Measurements from ENCODE around the gene PNKP.

Gene PNKP

GRCh38 chr19:49850221-49850486 is 17.2 kb downstream of the PNKP start:
- Mint-ChIP-seq H3K27me3 (no peaks in the 10 kb centered on the region), H3K9me3 (peaks cover 13 to 15% of the 10 kb centered on the region in 2 donors), H3K4me3 (peak overlapping the region; percentile 89 to 90), H3K27ac (peak overlapping the region; percentile 97), H3K4me1 (peaks cover 53% of the 10 kb centered on the region)
- DNase-seq (no peak), ATAC-seq (no peak)

GRCh38 chr19:49849433-49850220 is 17.7 kb downstream of the PNKP start:
- Mint-ChIP-seq H3K4me1 (peaks cover 50% of the 10 kb centered on the region), H3K9me3 (peaks cover 13 to 15% of the 10 kb centered on the region in 2 donors), H3K4me3 (peak overlapping the region; percentile 89 to 90), H3K27me3 (no peaks in the 10 kb centered on the region), H3K27ac (peak overlapping the region in 1 of 2 donors; percentile 77)
- DNase-seq (no peak), ATAC-seq (no peak)

- ATAC-seq (no peak), DNase-seq (no peak)
- H3K27me3 Mint-ChIP-seq = no peaks in the 10 kb centered on the region
- H3K4me3 Mint-ChIP-seq = peak overlapping the region; percentile 17 to 69
- H3K27ac Mint-ChIP-seq = no peak overlapping the region
- H3K9me3 Mint-ChIP-seq = peaks cover 13 to 15% of the 10 kb centered on the region in 2 donors
- H3K4me1 Mint-ChIP-seq = peaks cover 47% of the 10 kb centered on the region
Measured at GRCh38 chr19:49848938-49849337, 18.4 kb downstream of the PNKP start.

- peak overlapping the region in 1 of 2 donors; percentile 35 for H3K27ac Mint-ChIP-seq
- H3K9me3 Mint-ChIP-seq = peaks cover 13 to 15% of the 10 kb centered on the region in 2 donors
- DNase-seq (no peak), ATAC-seq (no peak)
- H3K27me3 Mint-ChIP-seq = no peaks in the 10 kb centered on the region
- no peak overlapping the region for H3K4me3 Mint-ChIP-seq
- H3K4me1 Mint-ChIP-seq = peaks cover 38% of the 10 kb centered on the region
Measured at GRCh38 chr19:49847731-49848696, 19.4 kb downstream of the PNKP start.

- Mint-ChIP-seq H3K4me1 (peaks cover 25% of the 10 kb centered on the region), H3K9me3 (peaks cover 13 to 15% of the 10 kb centered on the region in 2 donors), H3K27ac (no peak overlapping the region), H3K27me3 (no peaks in the 10 kb centered on the region), H3K4me3 (no peak overlapping the region)
- DNase-seq (no peak), ATAC-seq (no peak)
Measured at GRCh38 chr19:49846408-49846807, 21.0 kb downstream of the PNKP start.

- no peak for ATAC-seq
- Mint-ChIP-seq H3K27ac (no peak overlapping the region), H3K4me3 (no peak overlapping the region), H3K27me3 (no peaks in the 10 kb centered on the region), H3K4me1 (peaks cover 25% of the 10 kb centered on the region), H3K9me3 (peaks cover 13 to 15% of the 10 kb centered on the region in 2 donors)
- no peak for DNase-seq
Measured at GRCh38 chr19:49845414-49845813, 22.0 kb downstream of the PNKP start.

- ATAC-seq (no peak), DNase-seq (no peak)
- Mint-ChIP-seq H3K9me3 (peaks cover 7% of the 10 kb centered on the region in 2 donors), H3K4me1 (peaks cover 16% of the 10 kb centered on the region), H3K27ac (no peak overlapping the region), H3K4me3 (no peak overlapping the region), H3K27me3 (no peaks in the 10 kb centered on the region)
Measured at GRCh38 chr19:49844138-49845095, 23.0 kb downstream of the PNKP start.

- DNase-seq (no peak), ATAC-seq (no peak)
- Mint-ChIP-seq H3K27ac (no peak overlapping the region), H3K9me3 (no peaks in the 10 kb centered on the region), H3K27me3 (no peaks in the 10 kb centered on the region), H3K4me1 (peaks cover 5% of the 10 kb centered on the region), H3K4me3 (no peak overlapping the region)
Measured at GRCh38 chr19:49843265-49843664, 24.1 kb downstream of the PNKP start.

GRCh38 chr19:49840736-49841249 is 26.6 kb downstream of the PNKP start:
- no peaks in the 10 kb centered on the region for H3K9me3 Mint-ChIP-seq
- H3K4me1 Mint-ChIP-seq = no peaks in the 10 kb centered on the region
- H3K27me3 Mint-ChIP-seq = no peaks in the 10 kb centered on the region
- H3K4me3 Mint-ChIP-seq = no peak overlapping the region
- no peak for ATAC-seq
- no peak for DNase-seq
- peak overlapping the region in 1 of 2 donors; percentile 93 for H3K27ac Mint-ChIP-seq

- no peaks in the 10 kb centered on the region for H3K4me1 Mint-ChIP-seq
Measured at GRCh38 chr19:49840321-49840720, 27.1 kb downstream of the PNKP start.

GRCh38 chr19:49839713-49840112 is 27.7 kb downstream of the PNKP start:
- DNase-seq (no peak), ATAC-seq (no peak)
- Mint-ChIP-seq H3K27me3 (no peaks in the 10 kb centered on the region), H3K9me3 (no peaks in the 10 kb centered on the region), H3K4me1 (no peaks in the 10 kb centered on the region), H3K4me3 (no peak overlapping the region), H3K27ac (no peak overlapping the region)

More at GRCh38 chr19:49840321-49840720, 27.1 kb downstream of the PNKP start:
- Mint-ChIP-seq H3K27me3 (no peaks in the 10 kb centered on the region), H3K4me3 (no peak overlapping the region), H3K9me3 (no peaks in the 10 kb centered on the region), H3K27ac (peak overlapping the region in 1 of 2 donors; percentile 93)
- ATAC-seq (no peak), DNase-seq (no peak)

- ATAC-seq (no peak), DNase-seq (no peak)
- Mint-ChIP-seq H3K27ac (peak overlapping the region in 1 of 2 donors; percentile 3), H3K4me1 (no peaks in the 10 kb centered on the region), H3K9me3 (no peaks in the 10 kb centered on the region), H3K27me3 (no peaks in the 10 kb centered on the region), H3K4me3 (no peak overlapping the region)
Measured at GRCh38 chr19:49838885-49839588, 28.3 kb downstream of the PNKP start.

GRCh38 chr19:49837425-49837824 is 30.0 kb downstream of the PNKP start:
- ATAC-seq (no peak), DNase-seq (no peak)
- Mint-ChIP-seq H3K27ac (peak overlapping the region in 1 of 2 donors; percentile 29), H3K4me1 (peaks cover 5% of the 10 kb centered on the region), H3K4me3 (no peak overlapping the region), H3K9me3 (no peaks in the 10 kb centered on the region), H3K27me3 (no peaks in the 10 kb centered on the region)

GRCh38 chr19:49837009-49837310 is 30.4 kb downstream of the PNKP start:
- Mint-ChIP-seq H3K9me3 (no peaks in the 10 kb centered on the region), H3K27ac (peak overlapping the region in 1 of 2 donors; percentile 85), H3K4me1 (peaks cover 8% of the 10 kb centered on the region), H3K27me3 (no peaks in the 10 kb centered on the region), H3K4me3 (no peak overlapping the region)
- ATAC-seq (no peak), DNase-seq (no peak)

Measured in stimulated activated naive CD8-positive, alpha-beta T cell treated with anti-CD3 and anti-CD28 coated beads, Interleukin-15, amount 100 ng/mL, for 72 hours (primary cell).